Kidney capillary endothelial cell (primary cell): Measurements from ENCODE around the gene PTGES3L.
"Not testable (repeated sequence)": the region's sequence is repeated elsewhere in the genome, so short reads cannot be mapped to it uniquely, and the experiment has no call there.

ENCODE experiments used
- DNase-seq: peaks from one replicate; pipeline ENCODE4 v3.0.0-alpha.2; 2018; ENCODE audit warnings: low spot score

The PTGES3L gene

GRCh38 chr17:43014020-43014648, 34.3 kb upstream of the PTGES3L start:
- no peak for DNase-seq

GRCh38 chr17:43013296-43013695, 33.4 kb upstream of the PTGES3L start:
- DNase-seq = no peak

- no peak for DNase-seq
These were observed 32.0 kb upstream of the PTGES3L start for GRCh38 chr17:43011728-43012472.

GRCh38 chr17:43010667-43011308, 30.9 kb upstream of the PTGES3L start:
- no peak for DNase-seq

GRCh38 chr17:43006639-43007551, 27.0 kb upstream of the PTGES3L start, which contains the start of gene IFI35:
IFI35 (plus strand) TSS chr17:43006784; CDS start chr17:43006948, 164 bp downstream.
- peak; percentile 82 for DNase-seq

GRCh38 chr17:43003542-43004172, 23.8 kb upstream of the PTGES3L start:
- no peak for DNase-seq

GRCh38 chr17:43000894-43001293, 21.0 kb upstream of the PTGES3L start:
- DNase-seq = not testable (repeated sequence)

GRCh38 chr17:42999003-42999525, 19.2 kb upstream of the PTGES3L start:
- no peak for DNase-seq

- peak; percentile 99 for DNase-seq
These were observed 18.4 kb upstream of the PTGES3L start, which contains the start of gene RPL27 for GRCh38 chr17:42997984-42998938. RPL27 (plus strand) TSS chr17:42998419; CDS start chr17:42998751, 332 bp downstream.

GRCh38 chr17:42997390-42997983, 17.6 kb upstream of the PTGES3L start:
- DNase-seq = no peak

- DNase-seq = not testable (repeated sequence)
These were observed 14.0 kb upstream of the PTGES3L start for GRCh38 chr17:42993913-42994312.

- no peak for DNase-seq
These were observed 13.0 kb upstream of the PTGES3L start for GRCh38 chr17:42992872-42993271.

GRCh38 chr17:42991471-42991870, 11.6 kb upstream of the PTGES3L start:
- no peak for DNase-seq

- no peak for DNase-seq
These were observed 10.1 kb upstream of the PTGES3L start for GRCh38 chr17:42989726-42990652.

GRCh38 chr17:42989141-42989540, 9.3 kb upstream of the PTGES3L start:
- DNase-seq = no peak

GRCh38 chr17:42985225-42985624, 5.3 kb upstream of the PTGES3L start:
- no peak for DNase-seq

GRCh38 chr17:42982266-42982665, 2.4 kb upstream of the PTGES3L start:
- no peak for DNase-seq

GRCh38 chr17:42980766-42981397, 1.0 kb upstream of the PTGES3L start:
- DNase-seq = no peak
